DMS153 treated with DMSO at 0.1 percent for 48 hours (cell line): ENCODE results near the gene STAC3.
A peak's percentile ranks its signal among the peaks of the same experiment; 100 is the strongest.

Experiments used
- DNase-seq: peaks from one replicate; lab custom pipeline; 2025; ENCODE audit not compliant: unreplicated experiment; lab: John Stamatoyannopoulos, UW

STAC3 gene

GRCh38 chr12:57224278-57224972 is 26.6 kb downstream of the STAC3 start:
- no peak for DNase-seq

- DNase-seq: no peak
Measured at GRCh38 chr12:57223191-57224165, 27.5 kb downstream of the STAC3 start.

- DNase-seq: no peak
Measured at GRCh38 chr12:57222286-57223190, 28.4 kb downstream of the STAC3 start.

GRCh38 chr12:57221169-57221917 is 29.6 kb downstream of the STAC3 start:
- no peak for DNase-seq

GRCh38 chr12:57220770-57221168 is 30.2 kb downstream of the STAC3 start:
- no peak for DNase-seq

- DNase-seq: no peak
Measured at GRCh38 chr12:57219993-57220754, 30.8 kb downstream of the STAC3 start.

GRCh38 chr12:57219205-57219992 is 31.6 kb downstream of the STAC3 start:
- no peak for DNase-seq

- no peak for DNase-seq
Measured at GRCh38 chr12:57218030-57218853, 32.7 kb downstream of the STAC3 start.

GRCh38 chr12:57216921-57217879 is 33.8 kb downstream of the STAC3 start:
- DNase-seq: no peak

- no peak for DNase-seq
Measured at GRCh38 chr12:57216014-57216911, 34.7 kb downstream of the STAC3 start, which contains the start of gene NXPH4. Gene NXPH4, plus strand, starts transcription at chr12:57216794. Its CDS starts 176 bp downstream, at chr12:57216970.

GRCh38 chr12:57215668-57216013 is 35.3 kb downstream of the STAC3 start:
- no peak for DNase-seq

- DNase-seq: no peak
Measured at GRCh38 chr12:57215065-57215464, 35.9 kb downstream of the STAC3 start.

GRCh38 chr12:57214398-57214781 is 36.6 kb downstream of the STAC3 start:
- DNase-seq: peak; percentile 74

- no peak for DNase-seq
Measured at GRCh38 chr12:57213763-57214397, 37.1 kb downstream of the STAC3 start.

GRCh38 chr12:57213058-57213715 is 37.8 kb downstream of the STAC3 start:
- DNase-seq: peak; percentile 72
